Chondrocyte (in vitro differentiated cells): ENCODE measurements around the gene KIF12. TPM values are rescaled to one million over a fixed set of nuclear protein-coding genes. Genes with fewer than 3 reads are reported as not detected.
"Not testable (repeated sequence)": the region's sequence is repeated elsewhere in the genome, so short reads cannot be mapped to it uniquely, and the experiment has no call there.

Source experiments
- DNase-seq: peaks from one replicate; pipeline ENCODE4 v3.0.0; 2021; ENCODE audit warnings: mixed read lengths, low spot score
- H3K27ac Mint-ChIP-seq: one replicate; pipeline ENCODE4 v1.8.0; 2021; ENCODE audit warnings: mild to moderate bottlenecking, moderate library complexity, mixed read lengths; ENCODE audit not compliant: unreplicated experiment
- H3K27me3 Mint-ChIP-seq: 2 replicates; pipeline ENCODE4 v1.8.0; 2021; ENCODE audit warnings: low read depth, mixed read lengths
- H3K36me3 Mint-ChIP-seq: 2 replicates; pipeline ENCODE4 v1.8.0; 2021; ENCODE audit warnings: low read depth, mixed read lengths
- H3K4me1 Mint-ChIP-seq: 2 replicates; pipeline ENCODE4 v1.8.0; 2021; ENCODE audit warnings: low read depth, mild to moderate bottlenecking, mixed read lengths
- H3K4me3 Mint-ChIP-seq: one replicate; pipeline ENCODE4 v1.8.0; 2021; ENCODE audit warnings: mild to moderate bottlenecking, moderate library complexity, mixed read lengths; ENCODE audit not compliant: unreplicated experiment
- H3K9me3 Mint-ChIP-seq: 2 replicates; pipeline ENCODE4 v1.8.0; 2021; ENCODE audit warnings: low read depth, mixed read lengths
- total RNA-seq: library from RNA; stranded (reverse); gene quantifications from 3 replicates; pipeline ENCODE4 v1.2.1, GENCODE V29; 2021
- TF ChIP-seq, protein P1 (sequence below): fragments of 200-600 bp; sonication (generic); IDR thresholded peaks from 2 replicates; pipeline ENCODE4 v1.5.0; 2021; ENCODE audit warnings: antibody characterized with exemption, mild to moderate bottlenecking, moderate library complexity

The KIF12 gene
- total RNA-seq, 1 donor from 2014 or later: 0.70 TPM

DNA sequence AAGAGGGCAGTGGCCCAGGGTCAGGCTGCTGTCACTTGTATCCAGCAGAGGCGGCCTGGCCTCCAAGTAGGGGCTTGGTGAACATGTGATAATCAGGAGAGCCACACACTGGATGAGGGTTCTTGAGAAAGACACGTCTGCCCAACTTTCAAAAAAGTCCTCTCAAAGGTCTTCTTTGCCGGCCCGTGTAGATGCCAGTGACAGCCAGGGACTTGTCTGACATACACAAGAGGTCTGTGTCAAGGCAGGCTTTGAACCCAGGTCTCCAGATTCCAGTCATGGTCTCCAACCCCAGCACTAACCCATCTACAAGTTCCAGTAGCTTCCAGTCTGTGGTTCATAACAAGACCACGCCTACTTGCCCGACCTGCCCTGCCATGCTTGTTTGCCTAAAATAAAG, 13.1 kb downstream of the KIF12 start:
- Mint-ChIP-seq H3K4me3 (no peak overlapping the region), H3K4me1 (peaks cover 4% of the 10 kb centered on the region), H3K27ac (no peak overlapping the region), H3K36me3 (no peaks in the 10 kb centered on the region), H3K27me3 (peaks cover 8% of the 10 kb centered on the region), H3K9me3 (no peaks in the 10 kb centered on the region)
- DNase-seq: peak; percentile 67
- TF ChIP-seq, protein P1, sequence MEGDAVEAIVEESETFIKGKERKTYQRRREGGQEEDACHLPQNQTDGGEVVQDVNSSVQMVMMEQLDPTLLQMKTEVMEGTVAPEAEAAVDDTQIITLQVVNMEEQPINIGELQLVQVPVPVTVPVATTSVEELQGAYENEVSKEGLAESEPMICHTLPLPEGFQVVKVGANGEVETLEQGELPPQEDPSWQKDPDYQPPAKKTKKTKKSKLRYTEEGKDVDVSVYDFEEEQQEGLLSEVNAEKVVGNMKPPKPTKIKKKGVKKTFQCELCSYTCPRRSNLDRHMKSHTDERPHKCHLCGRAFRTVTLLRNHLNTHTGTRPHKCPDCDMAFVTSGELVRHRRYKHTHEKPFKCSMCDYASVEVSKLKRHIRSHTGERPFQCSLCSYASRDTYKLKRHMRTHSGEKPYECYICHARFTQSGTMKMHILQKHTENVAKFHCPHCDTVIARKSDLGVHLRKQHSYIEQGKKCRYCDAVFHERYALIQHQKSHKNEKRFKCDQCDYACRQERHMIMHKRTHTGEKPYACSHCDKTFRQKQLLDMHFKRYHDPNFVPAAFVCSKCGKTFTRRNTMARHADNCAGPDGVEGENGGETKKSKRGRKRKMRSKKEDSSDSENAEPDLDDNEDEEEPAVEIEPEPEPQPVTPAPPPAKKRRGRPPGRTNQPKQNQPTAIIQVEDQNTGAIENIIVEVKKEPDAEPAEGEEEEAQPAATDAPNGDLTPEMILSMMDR: no peak

DNA sequence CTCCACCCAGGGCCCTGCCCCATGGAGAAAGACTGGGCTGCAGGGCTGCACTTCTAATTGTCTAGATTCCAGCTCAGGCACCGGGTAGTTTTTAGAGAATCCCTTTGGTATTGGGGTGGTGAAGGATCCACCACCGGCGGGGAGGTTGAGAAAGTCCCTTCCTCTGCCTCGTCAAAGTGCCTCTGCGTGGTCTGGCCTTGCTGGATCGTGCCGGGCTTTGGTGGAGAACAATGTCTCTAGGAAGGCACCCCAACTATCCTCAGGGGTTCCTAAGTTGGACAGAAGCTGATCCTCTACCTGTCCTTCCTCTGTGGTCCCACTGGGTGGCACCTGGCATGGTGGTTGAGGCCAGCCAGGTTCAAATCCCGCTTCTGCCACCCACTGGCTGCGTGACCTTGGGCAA, 13.7 kb downstream of the KIF12 start:
- Mint-ChIP-seq H3K4me1 (peaks cover 4% of the 10 kb centered on the region), H3K9me3 (no peaks in the 10 kb centered on the region), H3K27ac (no peak overlapping the region), H3K4me3 (no peak overlapping the region), H3K27me3 (peaks cover 7% of the 10 kb centered on the region), H3K36me3 (no peaks in the 10 kb centered on the region)
- no peak for DNase-seq
- TF ChIP-seq, protein P1: no peak

DNA sequence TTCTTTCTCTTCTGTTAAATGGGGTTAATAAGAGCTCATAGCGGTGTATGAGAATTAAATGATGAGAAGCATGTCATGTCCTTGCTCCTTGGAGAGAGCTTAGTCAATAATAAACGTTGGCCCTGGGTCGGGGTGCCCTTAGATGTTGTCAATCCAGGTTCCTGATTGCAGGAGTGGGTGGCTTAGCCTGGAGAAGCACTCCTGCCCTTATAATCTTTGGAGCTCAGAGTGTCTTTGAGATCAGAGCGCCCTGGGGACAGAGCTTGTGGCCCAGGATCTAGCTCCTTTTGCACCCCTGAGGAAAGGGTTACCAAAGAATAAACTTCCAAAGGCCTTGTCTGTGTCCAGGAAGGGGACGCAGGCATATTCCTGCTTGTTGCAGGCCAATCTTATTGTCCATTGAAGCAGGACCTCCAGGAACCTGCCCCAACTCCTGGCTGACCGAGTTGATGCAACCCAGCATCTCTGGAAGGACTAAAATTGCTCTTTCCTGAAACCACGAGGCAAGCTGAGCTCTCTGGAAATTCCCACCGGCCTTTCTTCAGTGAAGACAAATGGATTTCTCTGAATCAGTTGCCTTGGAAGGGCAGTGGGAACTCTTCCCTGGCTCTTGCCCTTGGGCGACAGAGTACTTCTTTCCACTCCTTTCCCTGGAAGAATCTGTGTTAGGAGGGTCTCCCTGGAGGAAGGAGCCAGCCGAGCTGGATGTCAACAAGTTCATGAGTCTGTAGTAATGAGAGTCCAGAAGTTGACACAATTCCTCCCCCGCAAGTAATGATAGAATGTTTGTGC, 14.6 kb downstream of the KIF12 start:
- no peaks in the 10 kb centered on the region for H3K9me3 Mint-ChIP-seq
- peaks cover 4% of the 10 kb centered on the region for H3K4me1 Mint-ChIP-seq
- no peak overlapping the region for H3K27ac Mint-ChIP-seq
- H3K27me3 Mint-ChIP-seq: peaks cover 2% of the 10 kb centered on the region
- no peaks in the 10 kb centered on the region for H3K36me3 Mint-ChIP-seq
- H3K4me3 Mint-ChIP-seq: no peak overlapping the region
- TF ChIP-seq, protein P1: no peak
- DNase-seq: peak; percentile 17

DNA sequence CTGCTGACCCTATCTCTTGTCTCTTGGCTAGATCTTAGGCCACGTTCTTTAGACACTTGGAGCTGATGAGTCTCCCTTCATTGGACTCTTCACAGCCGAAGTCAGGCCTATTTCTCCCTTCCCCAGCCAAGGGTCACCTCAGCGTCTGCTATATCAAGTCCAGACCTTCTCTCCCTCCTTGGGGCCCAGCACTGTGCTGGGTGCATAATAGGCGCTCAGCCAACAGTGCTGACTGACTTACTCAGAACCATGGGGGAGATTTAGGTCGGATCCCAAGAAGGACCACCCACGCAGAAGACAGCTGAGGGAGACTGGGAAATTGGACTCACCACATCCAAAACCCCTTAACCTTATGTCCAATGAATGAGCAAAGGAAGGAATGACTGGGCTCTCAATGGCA, 15.4 kb downstream of the KIF12 start:
- no peak overlapping the region for H3K4me3 Mint-ChIP-seq

DNA sequence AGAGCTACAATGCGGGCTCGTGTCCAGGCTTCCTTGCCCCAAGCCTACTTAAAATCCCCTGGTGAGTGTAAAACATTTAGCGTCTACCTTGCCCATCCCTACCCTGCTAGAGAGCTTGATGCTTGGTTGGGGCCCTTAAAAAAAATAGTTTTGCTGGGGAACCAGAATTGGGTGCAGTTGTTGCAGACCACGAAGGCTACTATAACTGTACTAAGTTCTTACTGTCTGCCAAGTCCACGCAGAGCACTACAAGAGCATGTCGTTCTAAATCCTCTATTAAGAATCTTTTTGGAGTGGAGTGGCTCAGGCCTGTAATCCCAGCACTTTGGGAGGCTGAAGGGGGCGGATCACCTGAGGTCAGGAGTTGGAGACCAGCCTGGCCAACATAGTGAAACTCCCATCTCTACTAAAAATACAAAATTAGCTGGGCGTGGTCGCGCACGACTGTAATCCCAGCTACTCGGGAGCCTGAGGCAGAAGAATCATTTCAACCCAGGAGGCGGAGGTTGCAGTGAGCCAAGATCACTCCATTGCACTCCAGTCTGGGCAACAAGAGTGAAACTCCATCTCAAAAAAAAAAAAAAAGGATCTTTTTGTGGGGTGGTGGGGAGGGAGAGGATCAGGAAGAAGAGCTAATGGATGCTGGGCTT, 16.2 kb downstream of the KIF12 start:
- not testable (repeated sequence) for DNase-seq, H3K36me3 Mint-ChIP-seq, H3K9me3 Mint-ChIP-seq, H3K27ac Mint-ChIP-seq, H3K4me1 Mint-ChIP-seq, H3K4me3 Mint-ChIP-seq, H3K27me3 Mint-ChIP-seq
- TF ChIP-seq, protein P1: peak; percentile 7

More for the DNA sequence above, 15.4 kb downstream of the KIF12 start:
- peaks cover 3% of the 10 kb centered on the region for H3K27me3 Mint-ChIP-seq
- peaks cover 1% of the 10 kb centered on the region for H3K36me3 Mint-ChIP-seq
- DNase-seq: no peak
- TF ChIP-seq, protein P1: no peak
- no peak overlapping the region for H3K27ac Mint-ChIP-seq
- peaks cover 4% of the 10 kb centered on the region for H3K4me1 Mint-ChIP-seq
- no peaks in the 10 kb centered on the region for H3K9me3 Mint-ChIP-seq
